Keratinocyte (primary cell): Measurements from ENCODE around the gene MRGPRX4. TPM values are rescaled to one million over a fixed set of nuclear protein-coding genes. Genes with fewer than 3 reads are reported as not detected.

Experiments
- DNase-seq: peaks from one replicate; pipeline ENCODE4 v3.0.0-alpha.2; 2011; ENCODE audit warnings: low read depth, missing footprints, low spot score
- FAIRE-seq: peaks from 2 replicates; lab custom pipeline; 2011; peaks lifted over from hg19 to GRCh38; lab: Jason Lieb, UNC
- H2AFZ ChIP-seq: 2 replicates; pipeline ENCODE4 v1.6.0; 2012; ENCODE audit warnings: low read length, control low read depth, inconsistent platforms; ENCODE audit not compliant: control insufficient read depth
- H3K27ac ChIP-seq: 2 replicates; pipeline ENCODE4 v1.5.1; 2011; ENCODE audit warnings: low read length; ENCODE audit not compliant: control insufficient read depth, insufficient read depth
- H3K27me3 ChIP-seq: 3 replicates; pipeline ENCODE4 v1.6.0; 2011; ENCODE audit warnings: low read length; ENCODE audit not compliant: control insufficient read depth, insufficient read depth; ENCODE audit errors: extremely low read depth
- H3K36me3 ChIP-seq, 2 experiments: 2 replicates in 1 of 2; 3 replicates in 1 of 2; pipeline ENCODE4 v1.5.1; 2011; ENCODE audit warnings: low read length in 2 of 2, mild to moderate bottlenecking in 1 of 2; ENCODE audit not compliant: control insufficient read depth in 2 of 2, insufficient read depth in 2 of 2; ENCODE audit errors: extremely low read depth in 1 of 2
- H3K4me1 ChIP-seq: 3 replicates; pipeline ENCODE4 v1.5.1; 2011; ENCODE audit warnings: low read length; ENCODE audit not compliant: control insufficient read depth, insufficient read depth; ENCODE audit errors: extremely low read depth
- H3K4me2 ChIP-seq: 3 replicates; pipeline ENCODE4 v1.6.0; 2011; ENCODE audit warnings: low read depth, low read length; ENCODE audit not compliant: control insufficient read depth, insufficient read depth; ENCODE audit errors: extremely low read depth
- H3K4me3 ChIP-seq, 3 experiments: fragments of 200-600 bp in 1 of 3; sonication (generic) in 1 of 3; 2 replicates in 2 of 3; 3 replicates in 1 of 3; pipeline ENCODE4 v1.5.1; 2011 to 2016; ENCODE audit warnings: low read length in 3 of 3, mild to moderate bottlenecking in 3 of 3, control low read depth in 2 of 3, inconsistent platforms in 1 of 3, low read depth in 1 of 3, mixed read lengths in 1 of 3, mixed run types in 1 of 3, moderate library complexity in 1 of 3; ENCODE audit not compliant: control insufficient read depth in 2 of 3, insufficient read depth in 2 of 3; ENCODE audit errors: extremely low read depth in 1 of 3
- H3K79me2 ChIP-seq: 2 replicates; pipeline ENCODE4 v1.6.0; 2012; ENCODE audit warnings: low read length; ENCODE audit not compliant: control insufficient read depth, insufficient read depth
- H3K9ac ChIP-seq: 3 replicates; pipeline ENCODE4 v1.6.0; 2011; ENCODE audit warnings: low read length; ENCODE audit not compliant: control insufficient read depth, insufficient read depth; ENCODE audit errors: extremely low read depth
- H3K9me1 ChIP-seq: 3 replicates; pipeline ENCODE4 v1.6.0; 2011; ENCODE audit warnings: low read length; ENCODE audit not compliant: control insufficient read depth, insufficient read depth; ENCODE audit errors: extremely low read depth
- H3K9me3 ChIP-seq: 2 replicates; pipeline ENCODE4 v1.5.1; 2012; ENCODE audit warnings: low read depth, low read length; ENCODE audit not compliant: control insufficient read depth
- H4K20me1 ChIP-seq: 3 replicates; pipeline ENCODE4 v1.6.0; 2011; ENCODE audit warnings: low read length; ENCODE audit not compliant: control insufficient read depth, insufficient read depth; ENCODE audit errors: extremely low read depth
- EZH2 ChIP-seq: IDR thresholded peaks from one replicate; pipeline ENCODE4 v1.6.1; 2012; ENCODE audit warnings: inconsistent platforms, mild to moderate bottlenecking, low read length, moderate library complexity
- dilution Hi-C: fragments of 300-500 bp; cut with MboI; formaldehyde crosslinking; loops from one replicate; pipeline ENCODE4 v1.7.0; 2020; ENCODE audit warnings: low sequenced_read_pairs; ENCODE audit not compliant: extremely low pct_ligation_motif_present
- polyA plus RNA-seq, 5 experiments: library from polyadenylated mRNA; depleted of rRNA in 3 of 5; stranded (reverse) in 3 of 5; stranded (forward) in 1 of 5; unstranded in 1 of 5; fragments of >200 nt; gene quantifications; 1 replicate in 1 of 5; 2 replicates in 3 of 5; 3 replicates in 1 of 5; pipeline versions ENCODE4 v1.2.1 to v1.2.3, GENCODE V29; 2011 to 2012; ENCODE audit warnings: missing spikeins in 2 of 5, low read depth in 1 of 5, low replicate concordance in 1 of 5
- TF ChIP-seq, protein P1 (sequence below), 3 experiments: IDR thresholded peaks in 1 of 3; conservative IDR thresholded peaks in 1 of 3; optimal IDR thresholded peaks in 1 of 3; 2 replicates in 2 of 3; 3 replicates in 1 of 3; pipeline versions ENCODE3 to v1.5.1; 2011; ENCODE audit warnings: low read length in 3 of 3, mild to moderate bottlenecking in 3 of 3, moderate library complexity in 2 of 3, control low read depth in 1 of 3, inconsistent platforms in 1 of 3; ENCODE audit not compliant: insufficient read depth in 2 of 3; ENCODE audit errors: extremely low read depth in 1 of 3

Gene MRGPRX4
- polyA plus RNA-seq, 1 donor (not counting 4 experiments of a cell fraction or from before 2014, with no cell fraction given) = 0.05 TPM

GRCh38 chr11:18140145-18140544, 32.5 kb upstream of the MRGPRX4 start:
- FAIRE-seq = no peak
- Histone ChIP-seq H3K79me2 (no peaks in the 10 kb centered on the region), H3K4me3 (no peak overlapping the region), H3K9me1 (no peaks in the 10 kb centered on the region), H3K27me3 (no peaks in the 10 kb centered on the region), H3K9ac (no peak overlapping the region), H3K4me2 (no peak overlapping the region), H3K27ac (no peak overlapping the region), H3K4me1 (peaks cover 8% of the 10 kb centered on the region), H2AFZ (no peak overlapping the region), H4K20me1 (no peaks in the 10 kb centered on the region), H3K36me3 (no peaks in the 10 kb centered on the region), H3K9me3 (no peaks in the 10 kb centered on the region)
- no peak for DNase-seq
- dilution Hi-C loops = no loop called here
- TF ChIP-seq EZH2 = no peak
- TF ChIP-seq, protein P1, sequence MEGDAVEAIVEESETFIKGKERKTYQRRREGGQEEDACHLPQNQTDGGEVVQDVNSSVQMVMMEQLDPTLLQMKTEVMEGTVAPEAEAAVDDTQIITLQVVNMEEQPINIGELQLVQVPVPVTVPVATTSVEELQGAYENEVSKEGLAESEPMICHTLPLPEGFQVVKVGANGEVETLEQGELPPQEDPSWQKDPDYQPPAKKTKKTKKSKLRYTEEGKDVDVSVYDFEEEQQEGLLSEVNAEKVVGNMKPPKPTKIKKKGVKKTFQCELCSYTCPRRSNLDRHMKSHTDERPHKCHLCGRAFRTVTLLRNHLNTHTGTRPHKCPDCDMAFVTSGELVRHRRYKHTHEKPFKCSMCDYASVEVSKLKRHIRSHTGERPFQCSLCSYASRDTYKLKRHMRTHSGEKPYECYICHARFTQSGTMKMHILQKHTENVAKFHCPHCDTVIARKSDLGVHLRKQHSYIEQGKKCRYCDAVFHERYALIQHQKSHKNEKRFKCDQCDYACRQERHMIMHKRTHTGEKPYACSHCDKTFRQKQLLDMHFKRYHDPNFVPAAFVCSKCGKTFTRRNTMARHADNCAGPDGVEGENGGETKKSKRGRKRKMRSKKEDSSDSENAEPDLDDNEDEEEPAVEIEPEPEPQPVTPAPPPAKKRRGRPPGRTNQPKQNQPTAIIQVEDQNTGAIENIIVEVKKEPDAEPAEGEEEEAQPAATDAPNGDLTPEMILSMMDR (optimal IDR thresholded peaks at IDR 0.05 in 1 of 3, IDR thresholded peaks at IDR 0.05 in 1 of 3, conservative IDR thresholded peaks at IDR 0.05 in 1 of 3; ENCODE audit: extremely low read depth in 1 of 3, insufficient read depth in 2 of 3, low read length in 3 of 3) = no peak

DNA sequence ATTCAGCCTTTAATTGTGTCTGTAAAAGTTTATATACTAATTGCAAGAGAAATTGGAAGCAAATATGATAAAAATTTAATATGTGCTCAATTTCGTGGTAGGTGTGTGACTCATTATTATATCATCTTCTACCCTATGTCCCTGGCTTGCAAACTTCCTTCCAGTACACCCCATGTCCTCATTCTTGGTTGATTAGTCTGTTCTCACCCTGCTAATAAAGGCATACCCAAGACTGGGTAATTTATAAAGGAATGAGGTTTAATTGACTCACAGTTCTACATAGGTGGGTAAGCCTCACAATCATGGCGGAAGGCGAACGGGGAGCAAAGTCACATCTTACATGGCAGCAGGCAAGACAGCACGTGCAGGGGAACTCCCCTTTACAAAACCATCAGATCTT, 28.4 kb upstream of the MRGPRX4 start:
- Histone ChIP-seq H3K9ac (no peak overlapping the region), H3K36me3 (no peaks in the 10 kb centered on the region), H2AFZ (peak overlapping the region; percentile 78), H3K27ac (peak overlapping the region; percentile 74), H3K4me1 (peaks cover 8% of the 10 kb centered on the region), H3K4me3 (peak overlapping the region in 1 of 3 experiments; percentile 14), H3K4me2 (peak overlapping the region; percentile 57), H4K20me1 (no peaks in the 10 kb centered on the region), H3K27me3 (no peaks in the 10 kb centered on the region), H3K9me1 (no peaks in the 10 kb centered on the region), H3K9me3 (no peaks in the 10 kb centered on the region), H3K79me2 (no peaks in the 10 kb centered on the region)
- no peak for FAIRE-seq
- peak; percentile 86 for DNase-seq
- no peak for TF ChIP-seq EZH2
- TF ChIP-seq, protein P1 (optimal IDR thresholded peaks at IDR 0.05 in 1 of 3, IDR thresholded peaks at IDR 0.05 in 1 of 3, conservative IDR thresholded peaks at IDR 0.05 in 1 of 3; ENCODE audit: extremely low read depth in 1 of 3, insufficient read depth in 2 of 3, low read length in 3 of 3) = no peak
- dilution Hi-C loops = no loop called here
